Lower leg skin (tissue), 3 donors: ENCODE measurements around the gene ADGRD1.
"Not testable (repeated sequence)": the region's sequence is repeated elsewhere in the genome, so short reads cannot be mapped to it uniquely, and the experiment has no call there.

Experiments
- CTCF ChIP-seq, 3 donors: fragments of 450-650 bp; IDR thresholded peaks; one replicate each; pipeline ENCODE4 v1.5.1; 2016; ENCODE audit warnings: antibody characterized with exemption in 3 of 3, mild to moderate bottlenecking in 3 of 3, moderate library complexity in 2 of 3
- POLR2A ChIP-seq, 2 donors: fragments of 450-650 bp; IDR thresholded peaks; one replicate each; pipeline ENCODE4 v1.6.1; 2016 to 2017; ENCODE audit warnings: antibody characterized with exemption in 2 of 2, mild to moderate bottlenecking in 1 of 2, moderate library complexity in 1 of 2

GRCh38 chr12:131071234-131071820 lies 117.6 kb downstream of the ADGRD1 start:
- TF ChIP-seq CTCF, POLR2A (IDR thresholded peaks at IDR 0.05): not testable (repeated sequence)
